RPMI8226 (cell line): ENCODE measurements around the gene TFF2.

Experiments used
- DNase-seq: peaks from one replicate; pipeline ENCODE4 v3.0.0-alpha.2; 2015

Gene TFF2

DNA sequence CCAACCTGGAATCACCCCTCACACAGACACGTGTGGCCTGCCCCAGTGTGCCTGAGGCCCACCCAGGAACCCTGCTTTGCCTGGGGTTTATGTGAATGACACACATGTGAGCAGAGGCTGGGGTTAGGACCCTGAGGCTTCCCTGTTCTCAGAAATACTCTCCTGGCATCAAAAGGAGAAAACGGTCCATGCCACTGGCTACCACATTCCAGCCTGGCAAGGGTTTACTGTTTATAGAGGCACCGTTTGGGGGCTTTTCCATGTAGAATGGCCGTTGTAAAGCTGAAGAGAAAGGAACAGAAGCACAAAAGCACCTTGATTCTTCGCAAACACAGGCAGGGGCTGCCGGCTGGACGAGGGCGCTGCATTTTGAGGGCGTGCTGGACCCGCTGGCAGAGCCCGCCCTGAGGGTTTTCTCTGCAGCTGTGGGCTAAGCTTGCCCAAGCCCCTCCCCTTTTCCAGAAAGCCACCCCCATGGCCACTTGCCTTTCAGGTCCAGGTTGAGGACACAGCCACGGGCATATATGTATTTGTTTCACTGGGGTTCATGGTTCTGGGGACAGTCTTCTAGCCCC lies 48.6 kb downstream of the TFF2 start:
- DNase-seq = no peak

GRCh38 chr21:42301371-42302075 lies 49.3 kb downstream of the TFF2 start:
- no peak for DNase-seq

- DNase-seq = no peak
Measured at GRCh38 chr21:42300956-42301355, 49.8 kb downstream of the TFF2 start.

- no peak for DNase-seq
Measured at GRCh38 chr21:42300045-42300583, 50.7 kb downstream of the TFF2 start.

DNA sequence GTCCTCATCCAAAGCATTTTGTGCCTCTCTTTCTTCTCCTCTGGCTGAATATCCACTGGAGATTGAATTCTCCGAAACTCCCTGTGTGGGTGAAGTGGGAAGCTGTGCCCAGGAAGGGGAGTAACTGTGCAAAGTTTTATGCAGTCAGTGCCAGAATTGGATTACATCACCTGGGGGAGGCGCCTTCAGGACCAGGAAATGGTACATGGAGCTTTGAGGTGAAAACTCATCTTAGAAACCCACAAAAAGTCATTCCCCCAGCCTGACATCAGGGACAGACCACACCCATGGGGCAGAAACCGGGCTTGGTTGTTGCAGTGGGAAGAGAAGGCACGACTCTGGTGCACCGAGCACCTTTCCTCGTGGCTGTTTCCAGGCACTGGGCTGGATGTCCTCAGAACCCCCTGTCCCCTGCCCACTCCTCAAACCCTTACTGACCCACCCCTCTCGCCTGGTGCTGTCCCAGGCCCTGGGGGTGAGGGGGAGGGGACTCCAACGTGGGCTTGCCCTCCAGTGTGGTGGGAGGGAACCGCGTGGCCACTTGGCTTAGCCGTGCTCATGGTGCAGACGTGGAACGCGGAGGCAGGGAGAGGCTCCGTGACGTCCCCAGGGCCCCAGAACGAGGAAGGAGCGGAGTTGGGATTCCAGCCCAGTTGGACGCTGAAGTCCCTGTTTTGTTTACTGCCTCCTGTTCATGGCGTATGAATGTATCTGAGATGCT lies 51.3 kb downstream of the TFF2 start:
- DNase-seq = no peak

DNA sequence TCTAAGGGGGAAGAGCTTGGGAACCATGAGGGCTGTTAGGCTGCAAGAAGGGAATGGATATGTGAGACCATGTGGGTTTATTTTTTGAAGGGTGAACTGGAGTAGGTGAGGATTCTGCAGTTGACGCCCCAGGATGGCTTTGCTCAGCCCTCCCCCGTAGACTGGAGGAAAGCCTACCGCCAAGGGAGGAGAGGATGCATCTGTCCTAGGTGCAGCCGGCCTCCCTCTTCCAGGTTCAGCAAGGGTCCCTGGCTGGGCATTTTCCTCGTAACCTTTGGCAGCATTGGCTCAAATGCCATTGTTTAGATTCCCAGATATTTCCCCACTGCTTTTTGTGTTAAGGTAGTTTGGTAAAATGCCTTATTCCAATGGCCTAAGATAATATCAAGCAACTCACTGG lies 52.1 kb downstream of the TFF2 start:
- no peak for DNase-seq

DNA sequence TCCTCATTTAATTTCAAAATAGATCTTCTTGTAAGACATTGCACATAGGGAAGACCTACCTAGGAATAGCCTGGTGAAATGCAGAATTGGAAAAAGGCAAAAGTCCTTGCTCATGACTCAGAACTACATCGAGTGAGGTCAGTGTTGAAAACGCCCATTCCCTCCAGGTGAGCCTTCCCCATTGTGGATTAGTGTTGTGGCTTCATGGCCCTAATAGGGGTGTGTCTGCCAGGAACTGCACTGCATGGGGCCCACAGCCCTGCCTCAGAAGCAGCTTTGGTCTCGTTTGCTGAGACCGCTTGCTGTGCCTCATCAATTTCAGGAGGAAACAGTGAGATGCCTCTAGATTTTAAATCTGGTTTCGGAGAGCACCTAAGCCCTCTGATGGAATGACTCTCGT lies 52.6 kb downstream of the TFF2 start:
- no peak for DNase-seq

DNA sequence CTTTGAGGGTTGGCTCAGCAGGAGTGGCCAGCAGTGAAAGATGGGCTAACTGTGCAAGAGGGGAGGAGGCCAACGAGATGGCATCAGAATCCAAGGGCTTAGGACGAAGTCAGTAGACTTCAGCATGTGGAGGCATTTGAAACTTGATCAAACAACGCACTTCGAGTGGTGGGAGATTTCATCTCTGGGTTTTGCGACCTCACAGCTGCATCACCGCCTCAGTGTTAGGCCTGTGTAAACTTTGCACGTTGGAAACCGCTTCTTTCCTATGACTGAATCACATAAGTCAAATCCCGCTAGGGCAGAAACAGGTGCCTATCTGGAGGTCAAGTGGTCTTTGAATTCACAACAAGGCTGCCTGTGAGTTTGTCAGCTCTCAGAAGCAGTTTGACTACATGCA lies 53.4 kb downstream of the TFF2 start:
- DNase-seq = no peak

GRCh38 chr21:42296501-42296900 lies 54.3 kb downstream of the TFF2 start:
- DNase-seq = no peak
